H7 (cell line): ENCODE results near the gene PTPN4. TPM values are rescaled to one million over a fixed set of nuclear protein-coding genes. Genes with fewer than 3 reads are reported as not detected.
A peak's percentile ranks its signal among the peaks of the same experiment; 100 is the strongest.
"Not testable (repeated sequence)": the region's sequence is repeated elsewhere in the genome, so short reads cannot be mapped to it uniquely, and the experiment has no call there.

Source experiments
- DNase-seq: peaks from one replicate; pipeline ENCODE4 v3.0.0; 2012
- H3K27me3 ChIP-seq: 2 replicates; pipeline ENCODE4 v1.6.0; 2011; ENCODE audit warnings: mild to moderate bottlenecking, low read length; ENCODE audit not compliant: control insufficient read depth, insufficient read depth
- H3K36me3 ChIP-seq: replicated peaks from 2 replicates; pipeline ENCODE4 v1.5.1; 2011; ENCODE audit warnings: low read length; ENCODE audit not compliant: control insufficient read depth, insufficient read depth
- H3K4me3 ChIP-seq: 2 replicates; pipeline ENCODE4 v1.5.1; 2011; ENCODE audit warnings: low read depth, mild to moderate bottlenecking, control low read depth, low read length, moderate library complexity; ENCODE audit not compliant: insufficient read depth
- total RNA-seq: library from RNA; depleted of rRNA; stranded (reverse); fragments of >200 nt; shearing (Covaris generic); gene quantifications from 2 replicates; pipeline ENCODE4 v1.2.3, GENCODE V29; 2014

The PTPN4 gene
- total RNA-seq, 1 experiment from 2014 or later: 39.4 TPM

DNA sequence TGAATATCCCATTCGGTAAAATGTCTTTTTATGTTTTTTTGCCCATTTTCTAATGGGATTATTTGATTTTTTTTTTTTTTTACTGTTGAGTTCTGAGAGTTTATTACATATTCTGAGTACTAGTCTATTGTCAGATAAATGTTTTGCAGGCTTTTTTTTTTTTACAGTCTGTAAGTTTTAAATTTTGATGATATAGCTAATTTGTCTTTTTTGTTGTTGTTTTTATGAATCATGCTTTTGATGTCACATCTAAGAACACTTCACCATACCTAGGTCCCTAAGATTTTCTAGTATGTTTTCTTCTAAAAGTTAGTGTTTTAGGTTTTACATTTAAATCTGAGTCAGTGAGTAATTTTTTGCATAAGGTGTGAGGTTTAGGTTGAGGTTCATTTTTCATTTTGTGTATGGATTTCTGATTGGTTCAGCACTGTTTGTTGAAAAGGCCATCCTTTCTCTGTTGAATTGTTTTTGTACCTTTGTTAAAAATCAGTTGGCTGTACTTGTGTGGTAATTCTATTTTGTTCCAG, 40.7 kb downstream of the PTPN4 start:
- no peak for DNase-seq
- H3K4me3 ChIP-seq: no peak overlapping the region
- no peaks in the 10 kb centered on the region for H3K36me3 ChIP-seq
- H3K27me3 ChIP-seq: no peaks in the 10 kb centered on the region

DNA sequence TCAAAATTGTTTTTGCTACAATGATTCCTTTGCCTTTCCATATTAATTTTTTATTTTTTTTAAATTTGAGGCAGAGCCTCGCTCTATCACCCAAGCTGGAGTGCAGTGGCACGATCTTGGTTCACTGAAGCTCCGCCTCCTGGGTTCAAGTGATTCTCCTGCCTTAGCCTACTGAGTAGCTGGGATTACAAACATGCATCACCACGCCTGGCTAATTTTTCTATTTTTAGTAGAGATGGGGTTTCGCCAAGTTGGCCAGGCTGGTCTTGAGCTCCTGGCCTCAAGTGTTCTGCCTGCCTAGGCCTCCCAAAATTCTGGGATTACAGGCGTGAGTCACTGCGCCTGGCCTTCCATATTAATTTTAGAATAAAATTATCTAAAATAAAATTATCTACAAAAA, 41.3 kb downstream of the PTPN4 start:
- H3K36me3 ChIP-seq: no peaks in the 10 kb centered on the region
- no peak overlapping the region for H3K4me3 ChIP-seq
- DNase-seq: no peak
- no peaks in the 10 kb centered on the region for H3K27me3 ChIP-seq

DNA sequence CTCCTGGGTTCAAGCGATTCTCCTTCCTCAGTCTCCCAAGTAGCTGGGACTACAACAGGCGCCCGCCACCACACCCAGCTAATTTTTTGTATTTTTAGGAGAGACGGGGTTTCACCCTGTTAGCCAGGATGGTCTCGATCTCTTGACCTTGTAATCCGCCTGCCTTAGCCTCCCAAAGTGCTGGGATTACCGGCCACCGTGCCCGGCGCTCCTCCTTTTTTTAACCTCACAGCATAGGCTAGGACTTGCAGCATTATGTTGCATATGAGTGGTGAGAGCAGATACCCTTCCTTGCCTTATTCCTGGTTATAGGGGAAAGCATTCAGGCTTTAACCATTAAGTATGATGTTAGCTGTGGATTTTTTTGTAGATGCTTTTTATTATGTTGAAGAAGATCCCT, 42.3 kb downstream of the PTPN4 start:
- not testable (repeated sequence) for H3K36me3 ChIP-seq, H3K27me3 ChIP-seq, H3K4me3 ChIP-seq, DNase-seq

DNA sequence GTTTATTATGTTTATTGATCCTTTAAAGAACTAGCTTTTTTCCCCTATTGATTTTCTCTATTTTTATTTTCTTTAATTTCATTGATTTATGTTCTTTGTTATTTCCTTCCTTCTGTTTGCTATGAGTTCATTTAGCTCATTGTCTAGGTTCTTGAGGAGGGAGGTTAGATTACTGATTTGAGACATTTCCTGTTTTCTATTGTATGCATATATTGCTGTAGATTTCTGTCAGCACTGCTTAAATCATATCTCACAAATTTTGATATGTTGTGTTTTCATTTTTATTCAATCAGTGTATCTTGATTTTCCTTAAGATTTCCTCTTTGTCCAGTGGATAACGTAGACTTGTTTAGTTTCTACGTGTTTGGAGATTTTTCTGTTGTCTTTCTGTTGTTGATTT, 43.4 kb downstream of the PTPN4 start:
- Histone ChIP-seq H3K36me3 (no peaks in the 10 kb centered on the region), H3K27me3 (no peaks in the 10 kb centered on the region), H3K4me3 (no peak overlapping the region)
- no peak for DNase-seq

DNA sequence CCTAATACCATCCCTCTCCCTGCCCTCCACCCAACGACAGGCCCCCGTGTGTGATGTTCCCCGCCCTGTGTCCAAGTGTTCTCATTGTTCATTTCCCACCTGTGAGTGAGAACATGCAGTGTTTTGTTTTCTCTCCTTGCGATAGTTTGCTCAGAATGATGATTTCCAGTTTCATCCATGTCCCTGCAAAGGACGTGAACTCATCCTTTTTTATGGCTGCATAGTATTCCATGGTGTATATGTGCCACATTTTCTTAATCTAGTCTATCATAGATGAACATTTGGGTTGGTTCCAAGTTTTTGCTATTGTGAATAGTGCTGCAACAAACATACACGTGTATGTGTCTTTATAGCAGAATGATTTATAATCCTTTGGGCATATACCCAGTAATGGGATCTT, 44.7 kb downstream of the PTPN4 start:
- H3K4me3 ChIP-seq, H3K36me3 ChIP-seq, DNase-seq, H3K27me3 ChIP-seq: not testable (repeated sequence)

DNA sequence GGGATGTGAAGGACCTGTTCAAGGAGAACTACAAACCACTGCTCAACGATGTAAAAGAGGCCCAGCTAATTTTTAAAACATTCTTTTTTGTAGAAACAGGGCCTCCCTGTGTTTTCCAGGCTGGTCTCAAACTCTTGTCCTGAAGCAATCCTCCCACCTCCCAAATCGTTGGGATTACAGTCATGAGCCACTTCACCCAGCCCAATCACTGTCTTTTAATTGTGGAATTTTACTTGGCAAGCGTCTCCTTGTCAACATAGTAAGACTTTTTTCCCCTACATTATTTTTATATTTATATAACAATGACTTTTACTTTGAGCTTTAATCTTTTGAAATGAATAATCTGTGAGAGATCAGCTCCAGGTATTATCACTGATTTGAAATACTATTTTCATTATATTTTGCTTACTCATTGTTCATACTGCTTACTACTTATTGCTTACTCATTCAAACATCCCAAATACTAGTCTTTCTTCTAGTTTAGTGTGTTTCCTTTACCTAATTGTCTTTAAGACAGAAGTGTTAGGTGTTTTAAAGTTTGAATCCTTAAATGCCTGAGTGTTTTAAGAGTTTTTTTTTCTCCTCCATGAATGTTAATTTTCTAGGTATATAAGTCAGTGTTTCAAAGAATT, 48.9 kb downstream of the PTPN4 start:
- H3K36me3 ChIP-seq: no peaks in the 10 kb centered on the region
- DNase-seq: no peak
- H3K4me3 ChIP-seq: no peak overlapping the region
- H3K27me3 ChIP-seq: no peaks in the 10 kb centered on the region

DNA sequence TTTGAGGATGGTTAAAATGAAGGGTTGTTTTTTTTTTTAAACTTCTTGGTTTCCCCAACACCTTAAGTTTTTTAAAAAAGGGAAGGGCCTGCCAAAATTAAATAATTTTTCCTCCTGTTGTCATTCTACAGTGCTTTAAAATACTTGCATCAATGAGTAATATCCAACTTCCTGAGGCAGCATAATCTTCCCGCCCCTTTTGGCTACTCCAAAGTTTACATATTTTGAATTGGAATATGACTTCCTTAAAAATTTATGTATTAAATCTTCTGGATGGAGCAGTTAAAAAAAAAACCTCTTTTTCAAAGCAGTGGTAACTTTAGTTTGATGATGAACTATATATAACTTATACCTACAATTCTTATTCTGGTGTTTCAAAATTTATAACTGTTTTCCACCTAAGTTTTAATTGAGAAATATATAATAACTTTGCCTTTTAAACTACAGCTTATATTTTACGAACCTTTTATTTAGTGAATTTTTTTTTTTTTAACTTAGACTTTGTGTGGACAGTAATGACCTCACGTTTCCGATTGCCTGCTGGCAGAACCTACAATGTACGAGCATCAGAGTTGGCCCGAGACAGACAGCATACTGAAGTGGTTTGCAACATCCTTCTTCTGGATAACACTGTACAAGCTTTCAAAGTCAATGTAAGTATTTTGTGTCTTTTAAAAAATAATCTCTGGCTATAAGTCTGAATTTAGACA, 49.8 kb downstream of the PTPN4 start:
- Histone ChIP-seq H3K27me3 (no peaks in the 10 kb centered on the region), H3K4me3 (no peak overlapping the region), H3K36me3 (no peaks in the 10 kb centered on the region)
- no peak for DNase-seq

DNA sequence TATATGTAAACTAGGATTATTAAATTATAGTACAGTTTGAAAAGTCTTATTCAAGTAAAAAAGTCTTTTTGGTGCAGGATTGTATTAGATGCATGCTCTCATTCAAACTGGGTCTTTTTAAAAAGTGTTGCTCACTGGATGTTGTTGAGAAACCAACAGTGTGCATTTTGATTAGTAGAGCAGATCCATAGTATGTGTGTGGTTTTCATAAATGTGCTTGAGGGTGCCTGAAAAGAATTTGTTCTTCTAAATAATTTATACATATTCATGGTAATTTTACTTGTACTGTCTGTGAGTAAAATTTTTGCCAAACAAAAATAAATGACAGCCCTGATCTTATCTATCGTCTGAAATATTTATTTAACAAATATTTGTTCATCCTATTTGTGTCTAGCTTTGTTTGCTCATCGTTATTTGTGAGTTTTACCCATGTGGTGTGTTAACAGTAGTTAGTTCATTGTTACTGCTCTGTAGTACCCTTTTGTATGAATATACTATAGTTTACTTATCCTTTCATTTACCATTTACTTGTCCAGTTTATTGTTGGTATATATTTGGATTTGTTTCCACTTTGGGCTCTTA, 50.4 kb downstream of the PTPN4 start:
- H3K36me3 ChIP-seq: no peaks in the 10 kb centered on the region
- DNase-seq: no peak
- H3K4me3 ChIP-seq: no peak overlapping the region
- no peaks in the 10 kb centered on the region for H3K27me3 ChIP-seq

DNA sequence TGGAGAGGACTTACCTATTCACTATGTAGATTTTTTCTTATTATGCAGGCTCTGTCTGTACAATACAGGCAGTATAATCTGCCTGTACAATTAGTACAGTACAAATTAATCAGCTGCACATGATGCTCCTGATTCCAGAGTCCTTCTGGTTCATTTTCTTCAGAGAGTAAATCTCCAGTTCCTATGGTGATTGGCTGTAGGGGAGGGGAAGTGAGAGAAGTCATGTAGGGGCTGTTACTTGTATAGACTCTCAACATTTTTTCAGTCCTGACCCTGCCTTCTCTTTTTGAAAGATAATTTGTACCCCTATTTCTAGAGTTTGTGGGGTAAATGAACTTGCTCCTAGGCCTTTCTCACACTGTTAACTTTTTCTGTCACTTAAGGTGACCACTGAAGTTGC, 54.5 kb downstream of the PTPN4 start:
- no peak for DNase-seq
- H3K4me3 ChIP-seq: no peak overlapping the region
- no peaks in the 10 kb centered on the region for H3K27me3 ChIP-seq
- H3K36me3 ChIP-seq: no peaks in the 10 kb centered on the region

DNA sequence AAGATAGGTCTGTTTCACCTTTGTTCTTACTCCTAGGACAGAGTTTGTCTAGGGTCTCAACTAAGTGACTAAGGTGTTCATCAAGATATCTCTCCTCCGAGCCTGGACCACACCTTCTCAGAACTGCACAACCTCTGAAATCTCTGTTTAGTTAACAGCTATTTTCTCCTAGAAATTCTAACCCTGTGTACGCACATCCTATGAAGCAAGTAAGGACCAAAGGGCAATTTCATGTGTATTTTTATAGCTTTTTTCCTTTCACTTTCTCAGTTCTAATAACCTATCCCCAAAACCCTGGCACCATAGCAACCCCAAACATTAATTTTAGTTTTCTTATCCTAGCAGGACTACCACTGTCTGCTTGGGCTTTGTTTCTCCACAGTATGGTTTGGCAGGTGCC, 59.1 kb downstream of the PTPN4 start:
- Histone ChIP-seq H3K36me3 (no peaks in the 10 kb centered on the region), H3K27me3 (no peaks in the 10 kb centered on the region), H3K4me3 (no peak overlapping the region)
- no peak for DNase-seq

DNA sequence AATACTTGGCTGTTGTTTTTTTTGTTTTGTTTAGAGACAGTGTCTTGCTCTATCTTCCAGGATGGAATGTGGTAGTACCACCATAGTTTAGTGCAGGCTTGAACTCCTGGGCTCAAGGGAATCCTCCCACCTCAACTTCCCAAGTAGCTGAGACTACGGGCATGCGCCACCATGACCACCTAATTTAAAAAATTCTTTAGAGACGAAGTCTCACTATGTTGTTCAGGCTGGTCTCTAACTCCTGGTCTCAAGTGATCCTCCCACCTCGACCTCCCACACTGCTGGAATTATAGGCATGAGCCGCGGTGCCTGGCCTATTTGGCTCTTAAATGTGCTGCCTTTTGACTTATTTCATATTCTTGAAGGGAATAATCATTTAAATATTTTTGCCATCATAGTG, 60.1 kb downstream of the PTPN4 start:
- Histone ChIP-seq H3K27me3 (no peaks in the 10 kb centered on the region), H3K4me3 (no peak overlapping the region), H3K36me3 (no peaks in the 10 kb centered on the region)
- no peak for DNase-seq

DNA sequence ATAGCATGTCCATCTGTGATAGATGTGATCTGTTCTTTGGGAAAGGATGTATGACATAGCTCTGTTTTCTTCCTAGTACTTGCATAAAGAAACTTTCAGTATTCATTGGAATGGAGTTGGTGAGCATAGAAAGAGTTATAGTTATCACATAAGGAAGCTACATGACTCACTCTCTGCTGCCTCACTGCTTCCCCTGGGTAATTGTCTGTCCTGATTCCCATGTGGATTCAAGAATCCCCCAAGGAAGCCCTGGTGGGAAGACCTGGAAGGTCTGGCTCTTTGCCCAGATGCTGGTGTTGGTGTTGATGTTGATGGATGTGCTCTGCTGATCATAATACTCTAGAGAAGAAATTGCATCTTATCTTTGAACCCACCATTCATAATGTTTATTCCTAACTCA, 60.6 kb downstream of the PTPN4 start:
- DNase-seq: no peak
- Histone ChIP-seq H3K27me3 (no peaks in the 10 kb centered on the region), H3K4me3 (no peak overlapping the region), H3K36me3 (no peaks in the 10 kb centered on the region)

DNA sequence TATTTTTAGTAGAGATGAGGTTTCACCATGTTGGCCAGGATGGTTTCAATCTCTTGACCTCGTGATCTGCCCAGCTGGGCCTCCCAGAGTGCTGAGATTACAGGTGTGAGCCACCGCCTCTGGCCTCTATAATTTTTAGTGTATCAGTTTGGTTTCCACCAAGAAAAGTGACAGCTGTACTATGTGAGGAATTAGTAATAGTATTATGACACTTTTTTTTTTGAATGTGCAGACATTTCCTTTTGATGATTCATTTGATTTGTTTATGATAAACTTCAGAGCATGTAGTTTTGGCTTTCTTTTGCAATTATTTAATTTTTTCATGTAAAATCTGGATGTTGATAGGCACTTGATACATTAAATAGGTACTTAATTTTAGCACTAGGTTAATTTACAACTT, 61.5 kb downstream of the PTPN4 start:
- Histone ChIP-seq H3K36me3 (no peaks in the 10 kb centered on the region), H3K4me3 (no peak overlapping the region), H3K27me3 (no peaks in the 10 kb centered on the region)
- DNase-seq: no peak

DNA sequence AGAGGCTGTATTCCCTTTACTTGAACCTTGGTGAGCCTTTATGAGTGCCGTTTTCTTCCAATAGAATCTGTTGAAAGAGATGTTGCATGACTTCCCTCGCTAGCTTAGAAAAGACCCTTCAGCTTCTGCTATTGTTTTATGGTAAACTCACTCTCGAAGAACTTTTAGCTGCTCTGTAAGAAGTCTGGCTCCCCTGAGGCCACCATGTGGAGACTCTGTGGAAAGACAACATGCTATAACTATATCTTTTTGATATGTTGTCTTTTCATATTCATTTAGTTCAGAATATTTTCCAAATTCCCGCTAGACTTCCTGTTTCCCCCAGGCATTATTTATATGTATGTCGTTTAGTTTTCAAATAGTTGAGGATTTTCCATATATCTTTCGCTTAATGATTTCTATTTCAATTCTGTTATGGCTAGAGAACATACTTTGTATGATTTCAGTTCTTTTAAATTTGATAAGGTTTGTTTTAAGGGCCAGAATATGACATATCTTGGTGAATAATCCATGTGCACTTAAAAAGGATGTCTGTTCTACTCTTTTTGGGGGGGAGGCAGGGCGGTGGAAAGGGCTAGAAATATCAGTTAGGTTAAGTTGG, 64.1 kb downstream of the PTPN4 start:
- Histone ChIP-seq H3K27me3 (no peaks in the 10 kb centered on the region), H3K36me3 (no peaks in the 10 kb centered on the region), H3K4me3 (no peak overlapping the region)
- DNase-seq: peak; percentile 37
